Neutrophil (primary cell): ENCODE measurements around the gene FXR2.
A peak's percentile ranks its signal among the peaks of the same experiment; 100 is the strongest.

Experiments
- H3K27ac ChIP-seq: fragments of 200-600 bp; sonication (generic); 2 replicates; pipeline ENCODE4 v1.5.1; 2016; ENCODE audit warnings: mild to moderate bottlenecking, moderate library complexity
- H3K27me3 ChIP-seq: fragments of 200-600 bp; sonication (generic); 2 replicates; pipeline ENCODE4 v1.6.0; 2016; ENCODE audit warnings: mild to moderate bottlenecking
- H3K36me3 ChIP-seq: fragments of 200-600 bp; sonication (generic); 2 replicates; pipeline ENCODE4 v1.5.1; 2017
- H3K4me1 ChIP-seq, 2 experiments: fragments of 200-600 bp in 1 of 2; sonication (generic) in 1 of 2; 1 replicate in 1 of 2; 2 replicates in 1 of 2; pipeline versions ENCODE4 v1.5.1 to v1.6.1; 2013 to 2016; ENCODE audit warnings: low read depth in 1 of 2, low read length in 1 of 2, mild to moderate bottlenecking in 1 of 2, moderate library complexity in 1 of 2; ENCODE audit not compliant: control insufficient read depth in 1 of 2, insufficient read depth in 1 of 2
- H3K4me3 ChIP-seq, 2 experiments: fragments of 200-600 bp in 1 of 2; sonication (generic) in 1 of 2; 1 replicate in 1 of 2; 2 replicates in 1 of 2; pipeline ENCODE4 v1.5.1; 2013 to 2016; ENCODE audit warnings: low read depth in 1 of 2, low read length in 1 of 2, mild to moderate bottlenecking in 1 of 2, moderate library complexity in 1 of 2
- H3K9me3 ChIP-seq: fragments of 200-600 bp; sonication (generic); 2 replicates; pipeline ENCODE4 v1.5.1; 2016
- TF ChIP-seq, protein P1 (sequence below): fragments of 200-600 bp; sonication (generic); IDR thresholded peaks from 2 replicates; pipeline ENCODE4 v1.5.1; 2016; ENCODE audit warnings: antibody characterized with exemption

Gene FXR2

DNA sequence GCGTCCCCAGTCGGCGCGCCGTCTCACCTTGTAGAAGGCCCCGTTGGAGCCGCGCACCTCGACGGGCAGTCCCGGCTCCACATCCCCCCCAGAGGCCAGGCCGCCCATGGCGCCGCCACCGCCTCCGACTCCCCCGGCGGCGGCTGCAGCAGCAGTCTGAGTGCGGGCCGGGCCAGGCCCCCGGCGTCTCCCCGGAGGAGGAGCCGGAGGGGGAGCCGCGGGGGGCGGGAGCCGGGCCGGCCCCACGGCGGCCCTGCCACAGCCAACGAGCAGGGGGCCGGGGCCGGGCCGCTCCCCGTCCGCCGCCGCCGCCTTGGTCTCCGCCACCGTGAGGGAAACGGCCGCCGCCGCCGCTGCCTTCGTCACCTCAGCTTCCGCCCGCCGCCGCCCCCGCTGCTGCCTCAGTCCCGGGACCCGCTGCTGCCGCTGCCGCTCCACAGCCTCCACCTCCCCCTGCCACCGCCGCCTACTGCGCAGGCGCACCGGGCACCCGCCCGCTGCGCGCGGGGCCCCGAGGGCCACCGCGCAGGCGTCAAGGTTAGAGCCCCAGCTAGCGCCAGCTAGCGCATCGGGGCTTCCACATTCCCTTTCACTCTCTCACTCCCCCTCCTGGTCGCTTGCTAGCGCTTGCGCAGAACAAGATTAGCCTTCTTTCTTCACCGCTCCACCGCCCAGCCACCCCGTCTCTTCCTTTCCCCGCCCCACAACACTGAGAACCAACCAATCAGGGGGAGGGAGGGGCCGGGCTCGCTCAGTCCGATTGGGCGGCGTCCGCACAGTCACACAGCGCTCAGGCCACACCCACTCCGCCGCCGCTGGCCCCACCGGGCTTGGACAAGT, at the start of gene FXR2:
FXR2 (minus strand) TSS at position 473 of the 840 bp plus-strand sequence; CDS start at position 108, 365 bp downstream.
- peaks cover 16 to 25% of the 10 kb centered on the region in 2 experiments for H3K4me1 ChIP-seq
- H3K36me3 ChIP-seq = no peaks in the 10 kb centered on the region
- TF ChIP-seq, protein P1, sequence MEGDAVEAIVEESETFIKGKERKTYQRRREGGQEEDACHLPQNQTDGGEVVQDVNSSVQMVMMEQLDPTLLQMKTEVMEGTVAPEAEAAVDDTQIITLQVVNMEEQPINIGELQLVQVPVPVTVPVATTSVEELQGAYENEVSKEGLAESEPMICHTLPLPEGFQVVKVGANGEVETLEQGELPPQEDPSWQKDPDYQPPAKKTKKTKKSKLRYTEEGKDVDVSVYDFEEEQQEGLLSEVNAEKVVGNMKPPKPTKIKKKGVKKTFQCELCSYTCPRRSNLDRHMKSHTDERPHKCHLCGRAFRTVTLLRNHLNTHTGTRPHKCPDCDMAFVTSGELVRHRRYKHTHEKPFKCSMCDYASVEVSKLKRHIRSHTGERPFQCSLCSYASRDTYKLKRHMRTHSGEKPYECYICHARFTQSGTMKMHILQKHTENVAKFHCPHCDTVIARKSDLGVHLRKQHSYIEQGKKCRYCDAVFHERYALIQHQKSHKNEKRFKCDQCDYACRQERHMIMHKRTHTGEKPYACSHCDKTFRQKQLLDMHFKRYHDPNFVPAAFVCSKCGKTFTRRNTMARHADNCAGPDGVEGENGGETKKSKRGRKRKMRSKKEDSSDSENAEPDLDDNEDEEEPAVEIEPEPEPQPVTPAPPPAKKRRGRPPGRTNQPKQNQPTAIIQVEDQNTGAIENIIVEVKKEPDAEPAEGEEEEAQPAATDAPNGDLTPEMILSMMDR = peak; percentile 80
- no peaks in the 10 kb centered on the region for H3K9me3 ChIP-seq
- peak within 1 kb of the TSS; percentile 95 for H3K27ac ChIP-seq
- no peaks in the 10 kb centered on the region for H3K27me3 ChIP-seq
- H3K4me3 ChIP-seq = peak within 1 kb of the TSS; percentile 78 to 83

DNA sequence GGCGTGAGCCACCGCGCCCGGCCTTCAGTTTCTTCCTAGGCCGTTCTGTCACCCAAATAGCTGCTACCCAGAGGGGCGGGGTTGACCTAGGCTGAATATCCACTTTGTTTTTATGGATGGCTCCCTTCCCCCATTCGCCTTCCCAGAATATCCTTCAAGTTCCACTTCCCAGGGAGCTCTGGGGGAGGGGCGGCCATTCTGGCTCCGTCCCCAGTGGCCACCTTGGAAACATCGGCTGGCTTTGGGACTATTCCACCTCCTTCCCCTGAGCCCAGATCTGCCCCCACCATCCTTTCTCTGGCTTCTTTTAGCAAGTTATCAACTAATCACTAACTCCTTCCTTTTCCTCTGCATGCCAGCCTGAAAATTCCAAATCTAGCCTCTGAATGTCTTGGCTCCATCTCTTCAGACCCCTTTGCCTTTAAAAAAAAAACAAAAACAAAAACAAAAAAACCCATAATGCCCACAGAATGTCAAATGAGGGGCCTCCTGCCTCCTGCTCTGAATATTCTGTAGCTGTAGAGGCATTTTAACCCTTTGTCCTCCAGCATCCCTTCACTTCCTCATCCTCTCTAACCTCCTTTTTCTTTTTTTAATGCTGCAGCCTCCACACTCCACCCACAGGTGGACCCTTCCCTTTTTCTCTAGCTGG, 42.4 kb upstream of the FXR2 start:
- Histone ChIP-seq H3K4me3 (no peak overlapping the region), H3K36me3 (no peaks in the 10 kb centered on the region), H3K4me1 (no peaks in the 10 kb centered on the region), H3K9me3 (no peaks in the 10 kb centered on the region), H3K27me3 (peaks cover 37% of the 10 kb centered on the region), H3K27ac (no peak overlapping the region)
- TF ChIP-seq, protein P1 = no peak

DNA sequence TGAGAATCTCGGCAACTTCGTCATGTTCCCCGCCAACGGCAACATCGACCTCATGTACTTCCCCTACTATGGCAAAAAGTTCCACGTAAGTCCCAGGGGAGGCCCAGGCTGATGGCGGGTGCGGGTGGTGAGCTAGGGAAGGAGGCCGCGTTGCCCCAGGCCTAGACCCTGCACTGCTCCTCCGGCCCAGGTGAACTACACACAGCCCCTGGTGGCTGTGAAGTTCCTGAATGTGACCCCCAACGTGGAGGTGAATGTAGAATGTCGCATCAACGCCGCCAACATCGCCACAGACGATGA, 40.8 kb upstream of the FXR2 start:
- Histone ChIP-seq H3K27ac (no peak overlapping the region), H3K4me3 (no peak overlapping the region), H3K36me3 (no peaks in the 10 kb centered on the region), H3K27me3 (peaks cover 53% of the 10 kb centered on the region), H3K9me3 (no peaks in the 10 kb centered on the region), H3K4me1 (peaks cover 2 to 13% of the 10 kb centered on the region in 2 experiments)
- TF ChIP-seq, protein P1 = no peak

DNA sequence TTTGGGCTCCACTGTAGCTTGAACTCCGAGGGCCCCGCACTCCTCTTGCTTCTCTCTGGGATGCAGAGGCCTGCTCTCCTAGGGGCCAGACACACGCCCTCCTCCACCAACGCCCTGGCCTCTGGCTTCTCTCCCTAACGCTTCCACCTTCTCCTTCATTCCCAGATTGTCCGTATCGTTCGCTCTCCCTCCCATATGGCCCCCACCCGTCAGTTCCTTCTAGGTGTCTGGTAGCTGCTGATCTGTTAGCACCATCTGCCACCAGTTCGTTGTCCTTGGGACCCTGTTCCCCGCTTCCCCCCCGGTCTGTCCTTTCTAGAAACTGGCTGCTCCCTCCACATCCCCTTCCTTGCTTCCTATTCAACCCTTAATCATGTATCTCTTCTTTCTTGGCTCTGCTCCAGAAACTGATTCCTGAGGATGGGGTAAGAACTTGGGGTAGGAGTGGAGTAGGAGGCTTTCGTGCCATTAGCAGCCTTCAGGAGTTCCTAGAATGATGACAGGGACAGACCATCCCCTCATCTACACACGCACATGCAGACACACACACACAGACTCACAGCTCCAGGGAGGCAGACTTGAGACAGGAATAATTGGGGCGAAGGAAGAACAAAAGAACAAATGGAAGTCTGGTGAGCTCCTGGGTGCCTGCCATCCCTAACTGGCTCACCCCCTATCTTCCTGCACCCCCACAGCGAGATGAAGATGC, 40.3 kb upstream of the FXR2 start:
- peaks cover 58% of the 10 kb centered on the region for H3K27me3 ChIP-seq

More for the DNA sequence above, 40.3 kb upstream of the FXR2 start:
- Histone ChIP-seq H3K27ac (no peak overlapping the region), H3K4me1 (peaks cover 5 to 13% of the 10 kb centered on the region in 2 experiments), H3K9me3 (no peaks in the 10 kb centered on the region), H3K4me3 (no peak overlapping the region), H3K36me3 (no peaks in the 10 kb centered on the region)
- TF ChIP-seq, protein P1 = no peak
